IPS-18c (cell line): ENCODE measurements around the gene SAMD9L.

ENCODE experiments used
- H3K4me3 ChIP-seq: 2 replicates; pipeline ENCODE4 v1.7.0; 2013; ENCODE audit warnings: low read depth, mild to moderate bottlenecking, low read length, moderate library complexity; ENCODE audit not compliant: insufficient read depth
- H3K9me3 ChIP-seq: one replicate; pipeline ENCODE4 v1.6.1; 2013; ENCODE audit warnings: mild to moderate bottlenecking, low read length, moderate library complexity; ENCODE audit not compliant: control insufficient read depth, insufficient read depth

SAMD9L gene

DNA sequence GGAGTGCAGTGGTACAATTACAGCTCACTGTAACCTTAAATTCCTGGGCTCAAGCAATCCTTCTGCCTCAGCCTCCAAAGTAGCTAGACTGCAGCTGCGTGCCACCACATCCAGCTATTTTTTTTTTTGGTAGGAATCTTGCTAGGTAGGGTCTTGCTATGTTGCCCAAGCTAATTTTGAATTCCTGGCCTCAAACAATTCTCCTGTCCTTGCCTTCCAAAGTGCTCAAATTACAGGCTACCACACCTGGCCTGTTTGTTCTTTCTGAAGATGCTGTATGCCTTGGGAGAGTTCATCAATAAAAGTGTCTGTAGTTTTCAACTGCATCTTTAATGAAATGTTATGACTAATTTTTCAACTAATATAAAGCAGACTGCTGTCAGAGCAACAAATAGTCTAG, 30.9 kb downstream of the SAMD9L start:
- Histone ChIP-seq H3K9me3 (no peaks in the 10 kb centered on the region), H3K4me3 (no peak overlapping the region)

DNA sequence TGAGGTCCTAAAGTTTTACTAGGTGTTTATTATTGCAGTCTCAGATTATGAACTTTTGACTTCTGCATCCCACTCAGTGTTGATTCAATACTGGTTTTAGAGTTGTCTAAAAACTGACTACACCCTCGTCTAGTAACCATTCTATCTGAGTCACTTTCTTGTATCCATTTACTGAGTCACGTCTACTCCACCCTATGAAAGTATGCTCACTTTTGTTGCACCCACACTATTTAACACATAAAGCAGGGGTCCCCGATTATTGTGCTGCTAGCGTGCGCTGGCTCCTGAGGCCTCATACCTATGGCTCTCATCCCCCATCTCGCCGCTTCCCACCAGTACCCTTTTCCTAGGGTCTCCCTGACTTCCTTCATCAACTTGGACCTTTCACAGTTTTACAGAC, 32.4 kb downstream of the SAMD9L start:
- Histone ChIP-seq H3K9me3 (no peaks in the 10 kb centered on the region), H3K4me3 (no peak overlapping the region)

DNA sequence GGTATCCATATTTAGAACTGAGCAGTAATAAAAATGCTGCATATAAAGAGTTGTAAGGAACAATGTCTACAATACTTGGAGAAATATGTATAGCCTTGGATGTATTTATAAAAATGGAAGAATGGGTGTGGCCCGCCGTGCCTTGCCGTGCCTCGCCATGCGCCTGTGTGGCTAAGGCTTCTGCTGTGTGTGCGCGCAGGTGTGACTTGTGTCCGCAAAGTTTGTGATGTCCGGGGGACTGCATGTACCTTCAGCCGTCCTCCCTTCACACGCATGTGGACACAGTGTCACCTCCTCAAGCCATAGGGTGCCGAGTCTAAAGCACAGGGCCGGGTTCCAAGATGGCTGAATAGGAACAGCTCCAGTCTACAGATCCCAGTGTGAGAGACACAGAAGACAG, 40.2 kb downstream of the SAMD9L start:
- Histone ChIP-seq H3K4me3 (no peak overlapping the region), H3K9me3 (no peaks in the 10 kb centered on the region)

DNA sequence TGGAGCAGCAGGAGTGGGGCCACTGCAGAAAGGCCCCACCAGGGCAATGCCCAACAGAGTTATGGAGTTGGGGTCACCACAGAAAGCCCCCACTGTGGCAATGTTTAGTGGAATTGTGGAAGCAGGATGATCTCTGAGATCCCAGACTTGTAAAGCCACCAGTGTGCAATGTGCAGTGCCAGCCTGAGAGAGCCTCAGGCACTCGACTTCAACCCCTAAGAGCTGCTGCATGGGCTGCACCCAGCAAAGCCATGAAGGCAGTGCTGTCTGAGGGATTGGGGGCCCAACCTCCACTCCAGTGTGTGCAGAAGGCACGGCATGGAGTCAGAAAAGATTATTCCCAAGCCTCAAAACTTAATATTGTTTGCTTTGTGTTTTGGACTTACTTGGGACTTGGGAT, 50.8 kb downstream of the SAMD9L start:
- no peak overlapping the region for H3K4me3 ChIP-seq
- H3K9me3 ChIP-seq = no peaks in the 10 kb centered on the region

DNA sequence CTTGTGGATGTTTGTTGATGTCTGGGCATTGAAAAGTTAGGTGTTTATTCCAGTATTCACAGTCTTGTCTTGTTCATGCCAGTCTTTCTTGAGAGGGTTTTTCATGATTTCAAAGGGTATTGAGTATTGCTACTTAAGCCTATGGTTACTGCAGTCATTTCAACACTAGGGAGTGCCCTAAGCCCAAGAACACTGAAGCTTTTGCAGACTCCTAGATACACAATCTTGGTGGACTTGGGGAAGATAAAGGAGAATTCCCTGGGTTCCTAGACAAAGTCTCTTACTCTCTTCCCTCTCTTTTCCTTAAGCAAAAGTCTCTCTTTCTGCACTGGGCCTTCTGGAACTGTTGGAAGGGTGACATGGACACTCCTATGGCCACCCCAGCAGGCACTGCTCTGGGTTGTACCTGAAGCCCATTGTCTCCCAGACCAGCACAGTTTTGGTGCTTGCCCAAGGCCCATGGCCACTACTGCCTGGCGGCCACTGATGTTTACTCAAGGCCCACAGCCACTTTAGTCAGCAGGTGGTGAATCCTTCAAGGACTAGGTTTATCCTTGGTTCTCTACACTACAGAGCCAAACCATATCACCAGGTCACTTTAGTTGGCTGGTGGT, 55.3 kb downstream of the SAMD9L start:
- H3K4me3 ChIP-seq = no peak overlapping the region
- H3K9me3 ChIP-seq = no peaks in the 10 kb centered on the region
